DMS79 treated with DMSO at 0.1 percent for 48 hours (cell line): ENCODE data around the gene ZNF285.
"Not testable (repeated sequence)": the region's sequence is repeated elsewhere in the genome, so short reads cannot be mapped to it uniquely, and the experiment has no call there.

Experiments
- DNase-seq: peaks from one replicate; lab custom pipeline; 2025; lab: John Stamatoyannopoulos, UW

Gene ZNF285

GRCh38 chr19:44401139-44402115 is at the start of gene ZNF285:
TSS of gene ZNF285 (minus strand) at chr19:44401608. CDS start at chr19:44397213, 4,395 bp downstream.
- no peak for DNase-seq

GRCh38 chr19:44447916-44448674 is 46.7 kb upstream of the ZNF285 start, which contains the start of gene ZNF229:
TSS of gene ZNF229 (minus strand) at chr19:44448472. CDS start at chr19:44442847, 5,625 bp downstream.
- peak; percentile 95 for DNase-seq

GRCh38 chr19:44438441-44438840 is 37.0 kb upstream of the ZNF285 start:
- no peak for DNase-seq

GRCh38 chr19:44435441-44435840 is 34.0 kb upstream of the ZNF285 start:
- DNase-seq: no peak

GRCh38 chr19:44430956-44431355 is 29.5 kb upstream of the ZNF285 start:
- no peak for DNase-seq

GRCh38 chr19:44415553-44415952 is 14.1 kb upstream of the ZNF285 start:
- DNase-seq: not testable (repeated sequence)

GRCh38 chr19:44389268-44389667 is 12.1 kb downstream of the ZNF285 start:
- not testable (repeated sequence) for DNase-seq

- no peak for DNase-seq
Measured at GRCh38 chr19:44374789-44375188, 26.6 kb downstream of the ZNF285 start.

- no peak for DNase-seq
Measured at GRCh38 chr19:44371815-44372480, 29.5 kb downstream of the ZNF285 start.

GRCh38 chr19:44367024-44367423 is 34.4 kb downstream of the ZNF285 start:
- no peak for DNase-seq

- DNase-seq: peak; percentile 95
Measured at GRCh38 chr19:44356383-44357111, 44.9 kb downstream of the ZNF285 start, which contains the start of gene ZNF112. TSS of gene ZNF112 (minus strand) at chr19:44356680. CDS start at chr19:44340539, 16,141 bp downstream.

GRCh38 chr19:44346556-44346955 is 54.9 kb downstream of the ZNF285 start:
- DNase-seq: no peak

- DNase-seq: peak; percentile 5
Measured at GRCh38 chr19:44345959-44346358, 55.4 kb downstream of the ZNF285 start.

GRCh38 chr19:44344255-44344654 is 57.2 kb downstream of the ZNF285 start:
- DNase-seq: no peak

- no peak for DNase-seq
Measured at GRCh38 chr19:44341794-44342193, 59.6 kb downstream of the ZNF285 start.

GRCh38 chr19:44334639-44335038 is 66.8 kb downstream of the ZNF285 start:
- DNase-seq: not testable (repeated sequence)
